Naive thymus-derived CD4-positive, alpha-beta T cell (primary cell): ENCODE measurements around the gene IGFLR1. TPM values are rescaled to one million over a fixed set of nuclear protein-coding genes. Genes with fewer than 3 reads are reported as not detected.

Experiments used
- ATAC-seq: fragments of 150-1000 bp; cut with Tn5 transposase; 2 replicates; pipeline ENCODE4 v1.10.0; 2021; ENCODE audit warnings: mild to moderate bottlenecking, moderate library complexity
- CTCF ChIA-PET: fragments of 350-600 bp; sonication (Branson Sonifier 250); formaldehyde crosslinking; loops from one replicate; lab custom pipeline; 2021; ENCODE audit warnings: antibody characterized with exemption; lab: Charles Lee
- POLR2A ChIA-PET: fragments of 350-600 bp; sonication (Branson Sonifier 250); formaldehyde crosslinking; loops from one replicate; lab custom pipeline; 2021; ENCODE audit warnings: antibody characterized with exemption, inconsistent platforms; lab: Charles Lee
- DNase-seq, 9 donors: peaks; one replicate each; pipeline versions ENCODE4 v3.0.0 to v3.0.0-alpha.2; 2020 to 2022; ENCODE audit warnings: mixed read lengths in 1 of 9
- H3K27ac ChIP-seq: one replicate; pipeline ENCODE4 v1.7.0; 2013; ENCODE audit warnings: mild to moderate bottlenecking, low read depth, low read length, moderate library complexity
- H3K27me3 ChIP-seq, 2 donors: one replicate each; pipeline ENCODE4 v1.7.0; 2013; ENCODE audit warnings: low read length in 2 of 2, mild to moderate bottlenecking in 2 of 2, moderate library complexity in 2 of 2; ENCODE audit not compliant: control insufficient read depth in 2 of 2, insufficient read depth in 2 of 2
- H3K36me3 ChIP-seq, 3 experiments: 1 replicate in 2 of 3; 2 replicates in 1 of 3; pipeline ENCODE4 v1.7.0; 2013; ENCODE audit warnings: low read length in 3 of 3, mild to moderate bottlenecking in 3 of 3, moderate library complexity in 1 of 3; ENCODE audit not compliant: insufficient read depth in 3 of 3, control insufficient read depth in 2 of 3
- H3K4me1 ChIP-seq, 2 donors: one replicate each; pipeline ENCODE4 v1.7.0; 2013; ENCODE audit warnings: low read length in 2 of 2, mild to moderate bottlenecking in 2 of 2, moderate library complexity in 1 of 2; ENCODE audit not compliant: control insufficient read depth in 2 of 2, insufficient read depth in 2 of 2
- H3K4me3 ChIP-seq: 2 replicates; pipeline ENCODE4 v1.7.0; 2013; ENCODE audit warnings: mild to moderate bottlenecking, low read length
- H3K9me3 ChIP-seq, 3 experiments: 1 replicate in 2 of 3; 2 replicates in 1 of 3; pipeline ENCODE4 v1.7.0; 2013; ENCODE audit warnings: low read length in 3 of 3; ENCODE audit not compliant: control insufficient read depth in 2 of 3
- H3K27ac Mint-ChIP-seq, 9 donors: one replicate each; pipeline ENCODE4 v1.8.0; 2020 to 2022; ENCODE audit warnings: mixed read lengths in 9 of 9, mild to moderate bottlenecking in 8 of 9, moderate library complexity in 5 of 9, inconsistent platforms in 2 of 9
- H3K27me3 Mint-ChIP-seq, 5 donors: one replicate each; pipeline ENCODE4 v1.8.0; 2021 to 2022; ENCODE audit warnings: mixed read lengths in 5 of 5, mild to moderate bottlenecking in 1 of 5
- H3K36me3 Mint-ChIP-seq, 5 donors: one replicate each; pipeline ENCODE4 v1.8.0; 2020 to 2022; ENCODE audit warnings: mixed read lengths in 5 of 5, mild to moderate bottlenecking in 3 of 5, inconsistent platforms in 1 of 5
- H3K4me1 Mint-ChIP-seq, 7 donors: one replicate each; pipeline ENCODE4 v1.8.0; 2020 to 2022; ENCODE audit warnings: mixed read lengths in 7 of 7, mild to moderate bottlenecking in 3 of 7, inconsistent platforms in 1 of 7
- H3K4me3 Mint-ChIP-seq, 10 donors: one replicate each; pipeline ENCODE4 v1.8.0; 2020 to 2022; ENCODE audit warnings: mild to moderate bottlenecking in 10 of 10, mixed read lengths in 10 of 10, moderate library complexity in 6 of 10, inconsistent platforms in 2 of 10
- H3K9me3 Mint-ChIP-seq, 11 donors: one replicate each; pipeline ENCODE4 v1.8.0; 2020 to 2022; ENCODE audit warnings: mixed read lengths in 11 of 11, mild to moderate bottlenecking in 4 of 11, inconsistent platforms in 1 of 11, moderate library complexity in 1 of 11
- intact Hi-C, 2 donors: fragments of 100-400 bp; cut with micrococcal nuclease; formaldehyde crosslinking; loops; one replicate each; pipeline ENCODE4 v1.15.1; 2023
- polyA plus RNA-seq, 2 donors: library from polyadenylated mRNA; unstranded; fragments of 300-500 nt; fragmentation: Illumina TruSeq; gene quantifications; one replicate each; pipeline ENCODE4 v1.2.3, GENCODE V29; 2021
- total RNA-seq, 6 experiments: library from RNA in 5 of 6; stranded (reverse) in 5 of 6; gene quantifications; 1 replicate in 5 of 6; 2 replicates in 1 of 6; pipeline ENCODE4 v1.2.3 and lab custom pipeline; 2021 to 2026

IGFLR1 gene
- total and polyA plus RNA-seq, 7 experiments from 2014 or later, result 61.4 to 113 (median 99.5) TPM

GRCh38 chr19:35741203-35741515, 1.1 kb downstream of the IGFLR1 start:
- Histone ChIP-seq H3K4me1 (peaks cover 32 to 33% of the 10 kb centered on the region in 2 donors), H3K36me3 (peaks cover 0 to 42% (median 4%) of the 10 kb centered on the region in 3 experiments), H3K4me3 (peak overlapping the region; percentile 89), H3K27ac (peak overlapping the region; percentile 91), H3K27me3 (no peaks in the 10 kb centered on the region), H3K9me3 (no peaks in the 10 kb centered on the region)
- ChIA-PET CTCF (interaction anchor here (1.2 to 1.6 kb wide), 2 partner anchors 11 to 46 kb away, joined by 4 to 8 read pairs; no protein-coding TSS in a partner anchor), POLR2A (interaction anchor here (0.8 to 2.4 kb wide), 11 partner anchors 7 to 93 kb away, joined by 3 to 12 read pairs (median 7); partner anchors contain the start of genes COX6B1, HSPB6, KMT2B and LIN37)
- ATAC-seq (no peak), DNase-seq (no peak)
- Mint-ChIP-seq H3K4me1 (peaks cover 27 to 72% (median 54%) of the 10 kb centered on the region in 7 donors), H3K27me3 (peaks cover 0 to 2% (median 0%) of the 10 kb centered on the region in 5 donors), H3K4me3 (peak overlapping the region; percentile 87 to 100 (median 92)), H3K9me3 (peaks cover 0 to 2% (median 0%) of the 10 kb centered on the region in 11 donors), H3K27ac (peak overlapping the region; percentile 85 to 99 (median 96)), H3K36me3 (peaks cover 5 to 20% (median 6%) of the 10 kb centered on the region in 5 donors)
- intact Hi-C loops, result loop anchor here (5.0 to 10.0 kb wide), 2 partner anchors 474 kb away; partner anchors contain the start of genes USF2 (in 1 of the 2), ZNF146 (in 1 of the 2) and ZNF565 (in 1 of the 2)

- H3K27ac ChIP-seq, result peak overlapping the region; percentile 91
- H3K9me3 ChIP-seq, result no peaks in the 10 kb centered on the region
- peaks cover 0 to 2% (median 0%) of the 10 kb centered on the region in 5 donors for H3K27me3 Mint-ChIP-seq
- peaks cover 0 to 44% (median 4%) of the 10 kb centered on the region in 3 experiments for H3K36me3 ChIP-seq
- no peaks in the 10 kb centered on the region for H3K27me3 ChIP-seq
- H3K4me1 ChIP-seq, result peaks cover 27% of the 10 kb centered on the region in 2 donors
- peak; percentile 78 for ATAC-seq
- peaks cover 25 to 67% (median 48%) of the 10 kb centered on the region in 7 donors for H3K4me1 Mint-ChIP-seq
- ChIA-PET CTCF (interaction anchor here (0.7 to 1.6 kb wide), 4 partner anchors 10 to 106 kb away, joined by 3 to 8 read pairs (median 4); no protein-coding TSS in a partner anchor), POLR2A (interaction anchor here (0.7 to 2.4 kb wide), 15 partner anchors 8 to 599 kb away, joined by 3 to 12 read pairs (median 6); partner anchors contain the start of genes COX6B1, HSPB6, KMT2B and LIN37)
- peak overlapping the region; percentile 89 for H3K4me3 ChIP-seq
- peak; percentile 81 to 95 (median 92) for DNase-seq
- H3K36me3 Mint-ChIP-seq, result peaks cover 5 to 21% (median 7%) of the 10 kb centered on the region in 5 donors
- no peaks in the 10 kb centered on the region for H3K9me3 Mint-ChIP-seq
- peak overlapping the region; percentile 85 to 99 (median 96) for H3K27ac Mint-ChIP-seq
- H3K4me3 Mint-ChIP-seq, result peak overlapping the region; percentile 87 to 100 (median 92)
- intact Hi-C loops, result loop anchor here (1.0 to 10.0 kb wide), 12 partner anchors 8 to 474 kb away; partner anchors contain the start of genes ARHGAP33 (in 2 of the 2), COX6B1 (in 1 of the 2), LIN37 (in 1 of the 2) and PROSER3 (in 1 of the 2)
These were observed 1.6 kb downstream of the IGFLR1 start for GRCh38 chr19:35740423-35741202.

GRCh38 chr19:35740108-35740422, 2.2 kb downstream of the IGFLR1 start:
- DNase-seq (no peak), ATAC-seq (peak; percentile 3)
- POLR2A ChIA-PET, result interaction anchor here (0.7 to 2.4 kb wide), 15 partner anchors 8 to 598 kb away, joined by 3 to 12 read pairs (median 6); partner anchors contain the start of genes COX6B1, HSPB6, KMT2B and LIN37
- Histone ChIP-seq H3K27me3 (no peaks in the 10 kb centered on the region), H3K36me3 (peaks cover 0 to 47% (median 4%) of the 10 kb centered on the region in 3 experiments), H3K9me3 (no peaks in the 10 kb centered on the region), H3K27ac (peak overlapping the region; percentile 91), H3K4me3 (peak overlapping the region; percentile 89), H3K4me1 (peaks cover 27% of the 10 kb centered on the region in 2 donors)
- Mint-ChIP-seq H3K9me3 (no peaks in the 10 kb centered on the region), H3K4me1 (peaks cover 25 to 63% (median 44%) of the 10 kb centered on the region in 7 donors), H3K27me3 (no peaks in the 10 kb centered on the region), H3K4me3 (peak overlapping the region; percentile 87 to 100 (median 92)), H3K36me3 (peaks cover 5 to 25% (median 9%) of the 10 kb centered on the region in 5 donors), H3K27ac (peak overlapping the region in 6 of 9 donors; percentile 85 to 99 (median 94))
- intact Hi-C loops, result loop anchor here (1.0 to 10.0 kb wide), 12 partner anchors 8 to 475 kb away; partner anchors contain the start of genes ARHGAP33 (in 2 of the 2), COX6B1 (in 1 of the 2), LIN37 (in 1 of the 2) and PROSER3 (in 1 of the 2)
- CTCF ChIA-PET, result interaction anchor here (0.7 to 1.6 kb wide), 4 partner anchors 10 to 107 kb away, joined by 3 to 8 read pairs (median 4); no protein-coding TSS in a partner anchor

- H3K4me3 Mint-ChIP-seq, result peak overlapping the region; percentile 71 to 100 (median 90)
- Histone ChIP-seq H3K4me3 (peak overlapping the region; percentile 89), H3K27ac (peak overlapping the region; percentile 91), H3K36me3 (peaks cover 0 to 51% (median 4%) of the 10 kb centered on the region in 3 experiments), H3K4me1 (peaks cover 25 to 27% of the 10 kb centered on the region in 2 donors), H3K9me3 (no peaks in the 10 kb centered on the region), H3K27me3 (no peaks in the 10 kb centered on the region)
- POLR2A ChIA-PET, result interaction anchor here (1.0 to 2.4 kb wide), 11 partner anchors 9 to 214 kb away, joined by 3 to 12 read pairs (median 6); partner anchors contain the start of genes COX6B1, HSPB6, KMT2B and LIN37
- DNase-seq, result no peak
- CTCF ChIA-PET, result interaction anchor here (0.5 to 1.6 kb wide), 4 partner anchors 9 to 107 kb away, joined by 3 to 8 read pairs (median 6); no protein-coding TSS in a partner anchor
- peaks cover 6 to 29% (median 9%) of the 10 kb centered on the region in 5 donors for H3K36me3 Mint-ChIP-seq
- H3K9me3 Mint-ChIP-seq, result no peaks in the 10 kb centered on the region
- no peaks in the 10 kb centered on the region for H3K27me3 Mint-ChIP-seq
- intact Hi-C loops, result loop anchor here (1.0 to 10.0 kb wide), 12 partner anchors 9 to 475 kb away; partner anchors contain the start of genes ARHGAP33 (in 2 of the 2), COX6B1 (in 1 of the 2), LIN37 (in 1 of the 2) and PROSER3 (in 1 of the 2)
- H3K27ac Mint-ChIP-seq, result peak overlapping the region in 5 of 9 donors; percentile 26 to 85 (median 36)
- no peak for ATAC-seq
- peaks cover 26 to 61% (median 43%) of the 10 kb centered on the region in 7 donors for H3K4me1 Mint-ChIP-seq
These were observed 2.8 kb downstream of the IGFLR1 start for GRCh38 chr19:35739275-35740107.

GRCh38 chr19:35738887-35739229, 3.4 kb downstream of the IGFLR1 start:
- Mint-ChIP-seq H3K27ac (peak overlapping the region in 3 of 9 donors; percentile 36 to 61 (median 39)), H3K27me3 (no peaks in the 10 kb centered on the region), H3K9me3 (no peaks in the 10 kb centered on the region), H3K4me1 (peaks cover 32 to 60% (median 38%) of the 10 kb centered on the region in 7 donors), H3K36me3 (peaks cover 6 to 32% (median 10%) of the 10 kb centered on the region in 5 donors), H3K4me3 (peak overlapping the region in 7 of 10 donors; percentile 0 to 94 (median 48))
- Histone ChIP-seq H3K36me3 (peaks cover 0 to 57% (median 4%) of the 10 kb centered on the region in 3 experiments), H3K27ac (no peak overlapping the region), H3K27me3 (no peaks in the 10 kb centered on the region), H3K9me3 (no peaks in the 10 kb centered on the region), H3K4me1 (peaks cover 19 to 22% of the 10 kb centered on the region in 2 donors), H3K4me3 (no peak overlapping the region)
- no peak for ATAC-seq
- intact Hi-C loops, result no loop called here
- no peak for DNase-seq
- ChIA-PET CTCF (interaction anchor here (0.5 kb wide), 1 partner anchor 77 kb away, joined by 7 read pairs; no protein-coding TSS in a partner anchor), POLR2A (interaction anchor here (0.6 to 2.4 kb wide), 4 partner anchors 10 to 159 kb away, joined by 3 to 12 read pairs (median 8); partner anchors contain the start of genes KMT2B and LIN37)
